K562 (cell line): Measurements from ENCODE around the gene LPAR2. TPM values are rescaled to one million over a fixed set of nuclear protein-coding genes. Genes with fewer than 3 reads are reported as not detected.

ENCODE experiments used
- ATAC-seq: fragments of 200-7000 bp; cut with Tn5 transposase; 3 replicates; pipeline ENCODE4 v1.9.1; 2020; ENCODE audit warnings: moderate library complexity
- BruUV-seq: library from RNA; stranded (reverse); fragments of 400-500 nt; replicated peaks from 2 replicates; lab custom pipeline; 2021; lab: Mats Ljungman, UMichigan
- CTCF ChIA-PET: fragments of 300-600 bp; formaldehyde crosslinking; extraction: SDS; loops from one replicate; lab custom pipeline; 2021; ENCODE audit warnings: low intra/inter-chr PET ratio; lab: Yijun Ruan, JAX
- POLR2A ChIA-PET: fragments of 300-600, 350-650 bp; sonication (Branson Sonifier 250); formaldehyde crosslinking; extraction: SDS; loops from one replicate; lab custom pipeline; 2021; ENCODE audit warnings: antibody characterized with exemption, inconsistent platforms; lab: Yijun Ruan, JAX
- DNase-seq, 4 experiments: peaks; one replicate each; pipeline versions ENCODE4 v3.0.0 to v3.0.0-alpha.2; 2011 to 2018; ENCODE audit warnings: low spot score in 3 of 4, mixed read lengths in 3 of 4; ENCODE audit errors: extremely low read depth in 1 of 4
- FAIRE-seq: peaks from 2 replicates; lab custom pipeline; 2011; peaks lifted over from hg19 to GRCh38; lab: Jason Lieb, UNC
- H2AFZ ChIP-seq: 2 replicates; pipeline ENCODE4 v1.6.0; 2011; ENCODE audit warnings: low read depth, low read length, control low read depth, inconsistent platforms
- H3K27ac ChIP-seq: fragments of 200-600 bp; 3 replicates; pipeline ENCODE4 v1.8.0; 2011; ENCODE audit warnings: low read depth, mild to moderate bottlenecking, control low read depth, inconsistent platforms, low read length, moderate library complexity, mixed read lengths; ENCODE audit errors: extremely low read depth
- H3K27me3 ChIP-seq, 2 experiments: fragments of 300-600 bp in 1 of 2; 2 replicates in 1 of 2; 3 replicates in 1 of 2; pipeline versions ENCODE4 v1.6.0 to v1.8.0; 2011; ENCODE audit warnings: inconsistent platforms in 2 of 2, low read length in 2 of 2, mild to moderate bottlenecking in 1 of 2, mixed read lengths in 1 of 2, moderate library complexity in 1 of 2; ENCODE audit not compliant: control insufficient read depth in 2 of 2, insufficient read depth in 2 of 2
- H3K36me3 ChIP-seq: fragments of 300-600 bp; 3 replicates; pipeline ENCODE4 v1.8.0; 2011; ENCODE audit warnings: mild to moderate bottlenecking, low read length, inconsistent platforms; ENCODE audit not compliant: control insufficient read depth, insufficient read depth
- H3K4me1 ChIP-seq, 2 experiments: fragments of 200-600 bp in 1 of 2; replicated peaks in 1 of 2; 2 replicates in 1 of 2; 3 replicates in 1 of 2; pipeline versions ENCODE4 v1.5.1 to v1.8.0; 2011; ENCODE audit warnings: inconsistent platforms in 2 of 2, low read length in 2 of 2, mild to moderate bottlenecking in 1 of 2, mixed read lengths in 1 of 2, moderate library complexity in 1 of 2; ENCODE audit not compliant: control insufficient read depth in 2 of 2, insufficient read depth in 2 of 2
- H3K4me2 ChIP-seq: 2 replicates; pipeline ENCODE4 v1.6.1; 2011; ENCODE audit warnings: low read length, control low read depth, inconsistent platforms, mixed read lengths; ENCODE audit not compliant: insufficient read depth
- H3K4me3 ChIP-seq: fragments of 200-600 bp; sonication (generic), shearing (Covaris generic); 2 replicates; pipeline ENCODE4 v1.5.1; 2016; ENCODE audit warnings: control low read depth, inconsistent platforms
- H3K79me2 ChIP-seq: fragments of 200-600 bp; 3 replicates; pipeline ENCODE4 v1.8.0; 2011; ENCODE audit warnings: low read length, inconsistent platforms; ENCODE audit not compliant: control insufficient read depth, insufficient read depth
- H3K9ac ChIP-seq, 2 experiments: 2 replicates each; pipeline versions ENCODE4 v1.6.0 to v1.6.1; 2011; ENCODE audit warnings: low read depth in 2 of 2, low read length in 2 of 2, control low read depth in 1 of 2, inconsistent platforms in 1 of 2, mild to moderate bottlenecking in 1 of 2, mixed read lengths in 1 of 2; ENCODE audit not compliant: insufficient read depth in 1 of 2
- H3K9me1 ChIP-seq: one replicate; pipeline ENCODE4 v1.6.0; 2011; ENCODE audit warnings: inconsistent platforms, mild to moderate bottlenecking, low read length, moderate library complexity; ENCODE audit not compliant: control insufficient read depth, insufficient read depth
- H3K9me3 ChIP-seq: replicated peaks from 2 replicates; pipeline ENCODE4 v1.5.1; 2011; ENCODE audit warnings: low read depth, low read length, inconsistent platforms; ENCODE audit not compliant: control insufficient read depth, insufficient read depth
- H4K20me1 ChIP-seq: replicated peaks from 2 replicates; pipeline ENCODE4 v1.6.1; 2011; ENCODE audit warnings: low read length, inconsistent platforms, mixed read lengths; ENCODE audit not compliant: control insufficient read depth, insufficient read depth
- BRCA1 ChIP-seq, 2 experiments: fragments of 450-650 bp in 1 of 2; sonication (generic) in 1 of 2; formaldehyde crosslinking in 1 of 2; IDR thresholded peaks; 2 replicates each; pipeline versions ENCODE4 v1.5.0 to v1.6.1; 2017 to 2020; ENCODE audit warnings: mild to moderate bottlenecking in 1 of 2, missing genetic modification reagents in 1 of 2
- DIDO1 ChIP-seq: fragments of 450-650 bp; IDR thresholded peaks from 2 replicates; pipeline ENCODE4 v1.6.1; 2016; ENCODE audit warnings: low read depth, missing biosample characterization, missing genetic modification characterization
- HIVEP1 ChIP-seq: fragments of 250-450 bp; sonication (Bioruptor Pico); IDR thresholded peaks from 2 replicates; pipeline ENCODE4 v1.4.0; 2020; ENCODE audit warnings: mild to moderate bottlenecking
- ILF3 ChIP-seq: fragments of 450-650 bp; IDR thresholded peaks from 2 replicates; pipeline ENCODE4 v1.6.1; 2018; ENCODE audit warnings: antibody characterized with exemption, mild to moderate bottlenecking, moderate library complexity, borderline replicate concordance
- KDM5B ChIP-seq: fragments of 200-600 bp; sonication (generic); IDR thresholded peaks from 2 replicates; pipeline ENCODE4 v1.6.1; 2012; ENCODE audit warnings: low read depth, mild to moderate bottlenecking, moderate library complexity, low read length, control low read depth, inconsistent platforms; ENCODE audit not compliant: insufficient replicate concordance
- NR4A1 ChIP-seq, 2 experiments: fragments of 250-450 bp in 1 of 2; fragments of 450-650 bp in 1 of 2; sonication (Bioruptor Pico) in 1 of 2; IDR thresholded peaks; 2 replicates each; pipeline versions ENCODE4 v1.4.0 to v1.6.1; 2016 to 2020; ENCODE audit warnings: mild to moderate bottlenecking in 2 of 2, missing compliant biosample characterization in 1 of 2, missing genetic modification characterization in 1 of 2, moderate library complexity in 1 of 2
- PHTF2 ChIP-seq: fragments of 250-450 bp; sonication (Bioruptor Pico); IDR thresholded peaks from 2 replicates; pipeline ENCODE4 v1.5.0; 2021; ENCODE audit warnings: mild to moderate bottlenecking
- RFX1 ChIP-seq: fragments of 450-650 bp; IDR thresholded peaks from 2 replicates; pipeline ENCODE4 v1.6.1; 2016; ENCODE audit warnings: mild to moderate bottlenecking, moderate library complexity
- SIRT6 ChIP-seq: IDR thresholded peaks from one replicate; pipeline ENCODE4 v1.6.1; 2012; ENCODE audit warnings: low read depth, mild to moderate bottlenecking, control low read depth, inconsistent platforms, low read length, moderate library complexity
- TEAD1 ChIP-seq, 2 experiments: fragments of 450-650 bp in 1 of 2; sonication (generic) in 1 of 2; formaldehyde crosslinking; IDR thresholded peaks; 2 replicates each; pipeline versions ENCODE4 v1.4.0 to v1.8.0; 2020 to 2022; ENCODE audit warnings: mild to moderate bottlenecking in 2 of 2, missing genetic modification reagents in 1 of 2
- TRIM28 ChIP-seq: fragments of 450-650 bp; IDR thresholded peaks from 2 replicates; pipeline ENCODE4 v1.6.1; 2017
- ZKSCAN3 ChIP-seq: fragments of 250-450 bp; sonication (Bioruptor Pico); IDR thresholded peaks from 2 replicates; pipeline ENCODE4 v1.4.0; 2020
- ZNF644 ChIP-seq: fragments of 200-800 bp; sonication (Bioruptor generic); IDR thresholded peaks from 2 replicates; pipeline ENCODE4 v1.6.1; 2016; ENCODE audit warnings: low read depth, missing genetic modification characterization, missing compliant biosample characterization
- WGBS: fragments of 100-300 bp; shearing (Covaris generic); methylation state at CpG from one replicate; pipeline ENCODE4 v1.1.6; 2016; ENCODE audit warnings: low coverage, mixed read lengths; ENCODE audit not compliant: insufficient coverage; ENCODE audit errors: missing lambda C conversion rate; 5-methylcytosine and 5-hydroxymethylcytosine counted together
- in situ Hi-C: fragments of 300-500 bp; cut with MboI; formaldehyde crosslinking; loops from 4 replicates; pipeline ENCODE4 v1.15.0; 2018; ENCODE audit warnings: inconsistent platforms, mixed read lengths
- intact Hi-C: fragments of 100-400 bp; cut with micrococcal nuclease; formaldehyde crosslinking; loops from 2 replicates; pipeline ENCODE4 v1.14.2; 2022
- polyA plus RNA-seq, 8 experiments: library from polyadenylated mRNA; depleted of rRNA in 4 of 8; stranded (reverse) in 5 of 8; unstranded in 3 of 8; fragments of >200 nt; fragmentation: Nextera tagmentation in 2 of 8; fragmentation: Illumina TruSeq in 1 of 8; extraction: Ambion mirVana in 2 of 8; extraction: Trizol in 1 of 8; gene quantifications; 2 replicates each; pipeline versions ENCODE4 v1.2.1 to v1.2.3, GENCODE V29; 2011 to 2014; ENCODE audit warnings: inconsistent platforms in 1 of 8, missing spikeins in 1 of 8
- total RNA-seq, 7 experiments: library from RNA; depleted of rRNA in 6 of 7; stranded (reverse); fragments of >200 nt in 6 of 7; fragmentation: Illumina TruSeq in 2 of 7; extraction: Trizol in 2 of 7; gene quantifications; 2 replicates each; pipeline versions ENCODE4 v1.2.1 to v1.2.3, GENCODE V29; 2011 to 2021; ENCODE audit warnings: low replicate concordance in 1 of 7
- TF ChIP-seq, protein P1 (sequence below): sonication (generic); formaldehyde crosslinking; IDR thresholded peaks from 2 replicates; pipeline ENCODE4 v1.8.0; 2023; ENCODE audit warnings: mild to moderate bottlenecking, missing genetic modification reagents
- TF ChIP-seq, protein P2 (sequence below): fragments of 450-650 bp; formaldehyde crosslinking; IDR thresholded peaks from 2 replicates; pipeline ENCODE4 v1.4.0; 2022; ENCODE audit warnings: missing genetic modification characterization
- TF ChIP-seq, protein P3 (sequence below), 2 experiments: fragments of 450-650 bp in 1 of 2; sonication (generic) in 1 of 2; formaldehyde crosslinking in 1 of 2; IDR thresholded peaks in 1 of 2; conservative IDR thresholded peaks in 1 of 2; 2 replicates each; pipeline versions ENCODE4 v1.6.1 to v1.8.1; 2016 to 2023; ENCODE audit warnings: mild to moderate bottlenecking in 2 of 2, moderate library complexity in 2 of 2, inconsistent platforms in 1 of 2, missing genetic modification reagents in 1 of 2

LPAR2 gene
- total and polyA plus RNA-seq, 9 of the 15 experiments (the other 6 are each of a cell fraction or from before 2014, with no cell fraction given): 0.63 to 13.8 (median 4.4) TPM

DNA sequence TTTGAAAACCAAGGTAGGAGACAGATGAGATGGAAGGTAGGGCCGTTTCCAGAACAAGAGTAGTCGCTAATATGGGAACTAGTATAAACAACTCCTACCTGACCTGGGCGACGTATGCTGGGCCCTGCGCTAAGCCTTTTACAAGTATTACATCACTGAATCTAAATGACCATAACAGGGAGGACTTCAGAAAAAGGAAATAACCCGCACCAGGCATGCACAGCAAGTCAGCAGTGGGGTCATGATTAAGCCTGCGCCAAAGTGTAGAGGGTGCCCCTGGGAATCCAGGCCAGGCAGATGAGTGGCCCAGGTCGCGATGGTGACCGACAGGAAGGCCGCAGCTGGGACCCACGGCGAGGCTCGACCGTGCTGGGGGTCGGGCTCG is 34.8 kb upstream of the LPAR2 start:
- intact Hi-C loops: loop anchor here (10.0 kb wide), 1 partner anchor 72 kb away; the partner anchor contains the start of gene ZNF14
- Histone ChIP-seq H3K4me3 (peak overlapping the region; percentile 92), H3K9me3 (no peaks in the 10 kb centered on the region; the same call in 1 of the 2 replicates), H3K27ac (peak overlapping the region; percentile 100), H3K9ac (peak overlapping the region; percentile 95 to 96), H3K4me1 (peaks cover 10 to 36% of the 10 kb centered on the region in 2 experiments; a peak in 4 of 5 replicates), H3K36me3 (peaks cover 36% of the 10 kb centered on the region), H3K9me1 (no peaks in the 10 kb centered on the region), H4K20me1 (peaks cover 9% of the 10 kb centered on the region; the same call in 1 of the 2 replicates), H3K27me3 (no peaks in the 10 kb centered on the region), H3K4me2 (peak overlapping the region; percentile 99)
- CTCF ChIA-PET: no interaction called here
- DNase-seq: no peak
- no TSS peak for BruUV-seq
- no peak for TF ChIP-seq ILF3
- no peak for TF ChIP-seq RFX1
- TF ChIP-seq, protein P1, sequence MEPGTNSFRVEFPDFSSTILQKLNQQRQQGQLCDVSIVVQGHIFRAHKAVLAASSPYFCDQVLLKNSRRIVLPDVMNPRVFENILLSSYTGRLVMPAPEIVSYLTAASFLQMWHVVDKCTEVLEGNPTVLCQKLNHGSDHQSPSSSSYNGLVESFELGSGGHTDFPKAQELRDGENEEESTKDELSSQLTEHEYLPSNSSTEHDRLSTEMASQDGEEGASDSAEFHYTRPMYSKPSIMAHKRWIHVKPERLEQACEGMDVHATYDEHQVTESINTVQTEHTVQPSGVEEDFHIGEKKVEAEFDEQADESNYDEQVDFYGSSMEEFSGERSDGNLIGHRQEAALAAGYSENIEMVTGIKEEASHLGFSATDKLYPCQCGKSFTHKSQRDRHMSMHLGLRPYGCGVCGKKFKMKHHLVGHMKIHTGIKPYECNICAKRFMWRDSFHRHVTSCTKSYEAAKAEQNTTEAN: peak; percentile 65; the same call in 1 of the 2 replicates
- TF ChIP-seq PHTF2: no peak
- no peak for TF ChIP-seq ZNF644 (tag)
- no peak for TF ChIP-seq SIRT6
- no peak for TF ChIP-seq TRIM28
- no peak for TF ChIP-seq ZKSCAN3 (CRISPR knock-in tag)
- TF ChIP-seq DIDO1 (tag): no peak
- no peak for TF ChIP-seq BRCA1 (IDR thresholded peaks at IDR 0.05)
- 0 out of 2 replicates have a peak, but pooled peaks have one; percentile 48 for TF ChIP-seq BRCA1 (CRISPR knock-in tag; IDR thresholded peaks at IDR 0.05)
- TF ChIP-seq, protein P2, sequence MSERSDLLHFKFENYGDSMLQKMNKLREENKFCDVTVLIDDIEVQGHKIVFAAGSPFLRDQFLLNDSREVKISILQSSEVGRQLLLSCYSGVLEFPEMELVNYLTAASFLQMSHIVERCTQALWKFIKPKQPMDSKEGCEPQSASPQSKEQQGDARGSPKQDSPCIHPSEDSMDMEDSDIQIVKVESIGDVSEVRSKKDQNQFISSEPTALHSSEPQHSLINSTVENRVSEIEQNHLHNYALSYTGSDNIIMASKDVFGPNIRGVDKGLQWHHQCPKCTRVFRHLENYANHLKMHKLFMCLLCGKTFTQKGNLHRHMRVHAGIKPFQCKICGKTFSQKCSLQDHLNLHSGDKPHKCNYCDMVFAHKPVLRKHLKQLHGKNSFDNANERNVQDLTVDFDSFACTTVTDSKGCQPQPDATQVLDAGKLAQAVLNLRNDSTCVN (CRISPR knock-in tag): no peak
- no peak for TF ChIP-seq HIVEP1 (CRISPR knock-in tag)
- TF ChIP-seq KDM5B: no peak
- TF ChIP-seq TEAD1 (CRISPR knock-in tag; IDR thresholded peaks at IDR 0.05): 0 out of 4 replicates have a peak, but pooled peaks of 1 of the 2 experiments have one; percentile 12
- TF ChIP-seq, protein P3, sequence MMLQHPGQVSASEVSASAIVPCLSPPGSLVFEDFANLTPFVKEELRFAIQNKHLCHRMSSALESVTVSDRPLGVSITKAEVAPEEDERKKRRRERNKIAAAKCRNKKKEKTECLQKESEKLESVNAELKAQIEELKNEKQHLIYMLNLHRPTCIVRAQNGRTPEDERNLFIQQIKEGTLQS (IDR thresholded peaks at IDR 0.05): peak; percentile 52
- TF ChIP-seq, protein P3 (CRISPR knock-in tag; conservative IDR thresholded peaks at IDR 0.05): no peak
- TF ChIP-seq NR4A1 (CRISPR knock-in tag; IDR thresholded peaks at IDR 0.05): 0 out of 2 replicates have a peak, but pooled peaks have one; percentile 43
- no peak for TF ChIP-seq NR4A1 (tag; IDR thresholded peaks at IDR 0.05)
- TF ChIP-seq, all 486 proteins: peak for 5
- Histone ChIP-seq H2AFZ (peak overlapping the region; percentile 98), H3K79me2 (peaks cover 36% of the 10 kb centered on the region)
- POLR2A ChIA-PET: interaction anchor here (0.6 to 5.0 kb wide), 3 partner anchors 12 to 100 kb away, joined by 3 to 40 read pairs (median 4); no protein-coding TSS in a partner anchor
- FAIRE-seq (no peak), ATAC-seq (peak; percentile 28)
- in situ Hi-C loops: no loop called here
- 2% methylated on average over 11 of the region's 17 CpGs for WGBS
